Muscle layer of colon (tissue), 2 donors: Measurements from ENCODE around the gene PANK1.
"Not testable (repeated sequence)": the region's sequence is repeated elsewhere in the genome, so short reads cannot be mapped to it uniquely, and the experiment has no call there.

Source experiments
- H3K27ac ChIP-seq: one replicate; pipeline ENCODE4 v1.7.0; 2013; ENCODE audit warnings: low read depth, mild to moderate bottlenecking, low read length, moderate library complexity
- H3K27me3 ChIP-seq, 2 donors: one replicate each; pipeline ENCODE4 v1.7.0; 2013; ENCODE audit warnings: low read length in 2 of 2, mild to moderate bottlenecking in 2 of 2; ENCODE audit not compliant: insufficient read depth in 2 of 2, control insufficient read depth in 1 of 2
- H3K36me3 ChIP-seq: one replicate; pipeline ENCODE4 v1.7.0; 2013; ENCODE audit warnings: mild to moderate bottlenecking, low read length; ENCODE audit not compliant: insufficient read depth
- H3K4me1 ChIP-seq: one replicate; pipeline ENCODE4 v1.7.0; 2013; ENCODE audit warnings: mild to moderate bottlenecking, low read length; ENCODE audit not compliant: insufficient read depth
- H3K4me3 ChIP-seq, 2 donors: one replicate each; pipeline ENCODE4 v1.7.0; 2013; ENCODE audit warnings: low read length in 2 of 2, low read depth in 1 of 2, mild to moderate bottlenecking in 1 of 2, moderate library complexity in 1 of 2
- H3K9ac ChIP-seq: one replicate; pipeline ENCODE4 v1.7.0; 2013; ENCODE audit warnings: low read length
- H3K9me3 ChIP-seq: one replicate; pipeline ENCODE4 v1.7.0; 2013; ENCODE audit warnings: mild to moderate bottlenecking, low read length
- donor health status: abdominal sarcoma.
- donor health status: Adenocarcinoma of cecum.

Gene PANK1

DNA sequence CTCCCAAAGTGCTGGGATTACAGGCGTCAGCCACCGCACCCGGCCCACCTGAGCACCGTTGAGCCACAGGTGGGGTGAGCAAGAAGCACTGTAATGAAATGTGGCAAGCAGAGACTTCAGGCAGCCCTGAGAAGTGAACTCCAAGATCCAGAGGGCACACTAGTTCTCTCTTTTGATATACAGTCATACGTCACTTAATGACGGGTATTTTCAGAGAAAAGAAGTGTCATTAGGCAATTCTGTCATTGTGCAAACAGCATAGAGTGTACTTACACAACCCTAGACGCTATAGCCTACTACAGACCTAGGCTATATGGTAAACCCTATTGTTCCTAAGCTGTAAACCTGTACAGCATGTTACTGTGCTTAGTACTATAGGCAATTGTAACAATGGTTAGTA is 7.9 kb downstream of the PANK1 start:
- no peaks in the 10 kb centered on the region for H3K9me3 ChIP-seq
- H3K27ac ChIP-seq, result no peak overlapping the region
- no peak overlapping the region for H3K4me3 ChIP-seq

DNA sequence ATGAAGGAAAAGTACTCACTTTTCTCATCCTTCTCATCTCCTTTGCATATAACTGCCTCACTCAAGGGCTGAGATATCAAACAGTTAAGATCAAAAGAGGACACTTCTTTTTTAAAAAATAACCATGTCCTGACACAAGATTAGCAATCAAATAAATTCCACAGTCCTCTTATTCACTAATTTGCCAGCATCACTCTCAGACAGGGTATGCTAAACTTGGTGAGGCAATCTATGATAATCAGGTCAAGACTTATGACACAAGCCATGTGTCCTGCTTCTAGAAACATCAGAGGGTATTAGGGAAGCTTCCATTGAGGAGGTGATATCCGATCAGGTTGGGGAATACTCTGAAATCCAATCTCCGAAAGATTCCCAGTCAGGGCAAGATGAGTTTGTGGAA is 10.4 kb downstream of the PANK1 start:
- H3K9ac ChIP-seq, result no peak overlapping the region
- H3K27ac ChIP-seq, result no peak overlapping the region
- no peak overlapping the region for H3K4me3 ChIP-seq

More for the DNA sequence above, 7.9 kb downstream of the PANK1 start:
- Histone ChIP-seq H3K27me3 (no peaks in the 10 kb centered on the region), H3K36me3 (no peaks in the 10 kb centered on the region), H3K9ac (no peak overlapping the region), H3K4me1 (no peaks in the 10 kb centered on the region)

DNA sequence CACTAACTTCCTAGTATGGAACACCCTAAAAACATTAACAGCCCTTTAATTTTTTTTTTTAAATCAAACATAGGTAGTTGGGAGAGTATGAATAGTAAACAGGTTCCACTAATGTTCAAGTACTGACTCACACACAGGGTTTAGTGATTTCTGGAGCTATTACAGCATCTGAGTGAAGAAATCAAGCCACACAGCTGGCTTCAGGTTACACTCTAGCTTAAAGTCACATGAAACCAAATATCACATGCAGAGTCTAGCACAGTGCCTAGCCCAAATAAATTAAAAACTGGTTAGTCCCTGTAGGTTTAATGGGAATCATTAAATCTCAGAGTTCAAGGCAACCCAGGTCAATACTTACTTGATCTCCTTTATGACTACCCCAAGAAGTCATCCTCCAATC is 11.6 kb downstream of the PANK1 start:
- no peak overlapping the region for H3K9ac ChIP-seq
- no peak overlapping the region for H3K27ac ChIP-seq

More for the DNA sequence above, 10.4 kb downstream of the PANK1 start:
- no peaks in the 10 kb centered on the region for H3K27me3 ChIP-seq
- no peaks in the 10 kb centered on the region for H3K36me3 ChIP-seq
- no peaks in the 10 kb centered on the region for H3K9me3 ChIP-seq
- H3K4me1 ChIP-seq, result peaks cover 8% of the 10 kb centered on the region

DNA sequence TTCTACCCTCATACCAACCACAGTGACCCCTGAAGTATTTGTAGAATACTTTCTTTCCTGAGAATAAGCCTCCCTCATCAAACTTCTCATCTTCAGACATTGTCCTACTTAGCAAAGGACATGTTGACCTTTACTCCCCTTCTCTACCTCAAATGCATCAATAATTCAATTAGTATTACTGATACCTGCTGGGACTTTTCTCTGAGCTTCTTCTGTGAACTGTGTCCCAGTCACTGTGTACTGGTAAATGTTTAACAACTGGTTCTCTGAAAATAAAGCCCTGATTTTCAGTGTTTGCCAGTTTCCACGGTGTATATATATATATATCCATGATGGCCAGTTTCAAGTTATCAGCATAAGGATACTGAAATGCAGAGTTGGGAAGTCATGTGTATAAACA is 12.2 kb downstream of the PANK1 start:
- Histone ChIP-seq H3K9ac (no peak overlapping the region), H3K36me3 (no peaks in the 10 kb centered on the region), H3K27me3 (no peaks in the 10 kb centered on the region), H3K4me3 (no peak overlapping the region), H3K9me3 (no peaks in the 10 kb centered on the region), H3K4me1 (peaks cover 8% of the 10 kb centered on the region), H3K27ac (no peak overlapping the region)

More for the DNA sequence above, 11.6 kb downstream of the PANK1 start:
- Histone ChIP-seq H3K4me3 (no peak overlapping the region), H3K36me3 (no peaks in the 10 kb centered on the region), H3K27me3 (no peaks in the 10 kb centered on the region), H3K9me3 (no peaks in the 10 kb centered on the region), H3K4me1 (peaks cover 8% of the 10 kb centered on the region)

DNA sequence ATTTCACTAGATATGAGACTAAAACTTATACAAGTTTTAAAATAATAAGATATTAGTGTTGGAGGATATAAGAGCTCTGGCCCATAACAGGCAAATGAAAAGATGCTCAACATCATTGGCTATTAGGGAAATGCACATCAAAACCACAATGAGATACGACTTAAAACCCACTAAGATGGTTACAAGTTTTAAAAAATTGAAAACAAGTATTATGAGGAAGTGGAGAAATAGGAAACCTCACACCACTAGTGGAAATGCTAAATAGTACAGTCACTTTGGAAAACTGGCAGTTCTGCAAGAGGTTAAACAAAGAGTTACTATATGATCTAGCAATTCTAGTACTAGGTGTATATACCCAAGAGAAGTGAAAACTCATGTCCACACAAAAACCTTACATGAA is 17.2 kb downstream of the PANK1 start:
- Histone ChIP-seq H3K36me3 (no peaks in the 10 kb centered on the region), H3K27ac (no peak overlapping the region), H3K4me1 (peaks cover 8% of the 10 kb centered on the region), H3K4me3 (no peak overlapping the region), H3K27me3 (no peaks in the 10 kb centered on the region), H3K9me3 (no peaks in the 10 kb centered on the region), H3K9ac (no peak overlapping the region)

DNA sequence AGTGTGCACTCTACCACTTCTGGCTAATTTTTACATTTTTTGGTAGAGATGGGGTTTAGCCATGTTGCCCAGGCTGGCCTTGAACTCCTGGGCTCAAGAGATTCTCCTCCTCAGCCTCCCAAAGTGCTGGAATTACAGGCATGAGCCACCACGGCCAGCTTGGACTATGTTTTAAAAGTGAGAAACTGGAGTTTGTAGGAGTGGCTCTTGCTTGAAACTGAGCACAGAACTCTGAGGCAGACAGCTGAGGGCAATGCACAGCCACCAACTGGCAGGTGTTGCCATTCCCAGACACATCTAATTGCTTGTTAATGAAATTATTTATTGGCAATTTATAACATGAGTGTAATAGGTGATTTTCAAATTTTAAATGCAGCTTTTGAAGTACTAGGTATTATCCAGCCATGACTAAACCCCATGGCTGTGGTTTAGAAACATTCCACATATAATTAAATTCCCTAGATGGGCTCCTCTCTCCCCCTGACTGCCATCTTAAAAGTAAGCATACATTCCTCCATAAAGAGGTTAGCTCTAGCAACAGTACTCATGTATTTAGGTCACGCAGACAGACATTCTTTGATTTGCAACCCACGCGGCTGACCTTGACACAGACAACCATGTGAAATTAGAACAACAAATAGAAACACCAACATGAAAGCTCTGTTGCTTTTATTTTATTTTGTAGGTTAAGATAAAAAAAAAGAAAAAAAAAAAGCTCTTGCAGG is 19.8 kb downstream of the PANK1 start:
- no peak overlapping the region for H3K27ac ChIP-seq
- no peak overlapping the region for H3K9ac ChIP-seq
- no peaks in the 10 kb centered on the region for H3K36me3 ChIP-seq
- H3K27me3 ChIP-seq, result no peaks in the 10 kb centered on the region
- no peak overlapping the region for H3K4me3 ChIP-seq
- H3K4me1 ChIP-seq, result no peaks in the 10 kb centered on the region
- no peaks in the 10 kb centered on the region for H3K9me3 ChIP-seq

DNA sequence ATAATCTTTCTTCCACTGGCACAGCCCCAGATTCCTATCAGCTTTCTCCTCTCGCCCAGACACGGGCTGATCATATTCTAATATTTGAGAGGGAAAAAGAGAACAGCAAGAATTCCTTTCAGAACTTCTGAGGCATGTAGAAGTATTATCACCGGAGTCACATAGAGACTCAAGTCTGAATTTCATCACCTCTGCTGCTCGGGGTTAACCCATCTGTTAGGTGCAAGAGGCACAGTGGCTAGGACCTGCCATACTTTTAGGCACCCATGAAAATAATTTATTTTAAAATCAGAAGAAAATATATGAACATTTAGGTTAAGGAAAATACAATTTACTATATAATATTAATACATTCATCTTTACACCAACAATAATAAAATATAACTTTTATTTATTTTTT is 21.0 kb downstream of the PANK1 start:
- no peaks in the 10 kb centered on the region for H3K9me3 ChIP-seq
- no peak overlapping the region for H3K9ac ChIP-seq
- no peak overlapping the region for H3K4me3 ChIP-seq
- no peaks in the 10 kb centered on the region for H3K36me3 ChIP-seq
- no peaks in the 10 kb centered on the region for H3K4me1 ChIP-seq
- no peaks in the 10 kb centered on the region for H3K27me3 ChIP-seq
- H3K27ac ChIP-seq, result no peak overlapping the region

DNA sequence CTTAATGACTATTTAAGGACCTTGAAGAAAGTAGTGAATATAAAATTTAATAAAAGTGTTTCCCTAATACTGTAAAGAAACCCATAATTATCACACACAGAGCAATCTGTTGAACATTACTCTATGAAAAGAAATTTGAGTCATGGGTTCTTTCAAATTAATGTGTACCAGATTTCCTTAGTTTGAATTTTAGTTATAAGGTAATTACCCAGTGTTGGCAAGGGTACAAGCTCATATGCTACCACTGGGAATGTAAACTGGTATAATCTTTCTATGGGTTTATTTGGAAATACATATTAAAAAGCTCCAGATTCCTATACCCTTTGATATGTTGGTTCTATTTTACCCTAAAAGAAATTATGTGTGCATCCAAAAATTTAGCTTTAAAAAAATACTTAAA is 22.9 kb downstream of the PANK1 start:
- no peaks in the 10 kb centered on the region for H3K27me3 ChIP-seq
- no peaks in the 10 kb centered on the region for H3K9me3 ChIP-seq
- no peaks in the 10 kb centered on the region for H3K36me3 ChIP-seq
- H3K4me3 ChIP-seq, result no peak overlapping the region
- H3K4me1 ChIP-seq, result no peaks in the 10 kb centered on the region
- H3K9ac ChIP-seq, result no peak overlapping the region
- no peak overlapping the region for H3K27ac ChIP-seq

DNA sequence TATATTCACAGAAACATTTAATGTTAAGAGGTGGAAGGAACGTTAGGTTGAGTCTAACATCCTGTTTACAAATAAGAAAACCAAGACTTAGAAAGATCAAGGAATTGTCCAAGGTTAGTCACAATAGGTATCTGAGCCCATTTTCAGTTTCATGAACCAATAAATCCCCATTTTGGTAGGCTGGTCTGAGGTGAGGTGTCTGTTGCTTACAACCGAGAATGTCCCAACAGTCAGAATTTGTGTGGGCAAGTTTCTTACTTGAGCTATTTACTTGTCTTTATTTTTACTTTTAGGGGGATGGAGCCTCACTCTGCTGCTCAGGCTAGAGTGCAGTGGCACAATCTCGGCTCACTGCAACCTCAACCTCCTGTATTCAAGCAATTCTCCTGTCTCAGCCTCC is 23.6 kb downstream of the PANK1 start:
- no peaks in the 10 kb centered on the region for H3K27me3 ChIP-seq
- no peak overlapping the region for H3K27ac ChIP-seq
- no peak overlapping the region for H3K4me3 ChIP-seq
- H3K36me3 ChIP-seq, result no peaks in the 10 kb centered on the region
- no peak overlapping the region for H3K9ac ChIP-seq
- H3K9me3 ChIP-seq, result no peaks in the 10 kb centered on the region
- no peaks in the 10 kb centered on the region for H3K4me1 ChIP-seq

DNA sequence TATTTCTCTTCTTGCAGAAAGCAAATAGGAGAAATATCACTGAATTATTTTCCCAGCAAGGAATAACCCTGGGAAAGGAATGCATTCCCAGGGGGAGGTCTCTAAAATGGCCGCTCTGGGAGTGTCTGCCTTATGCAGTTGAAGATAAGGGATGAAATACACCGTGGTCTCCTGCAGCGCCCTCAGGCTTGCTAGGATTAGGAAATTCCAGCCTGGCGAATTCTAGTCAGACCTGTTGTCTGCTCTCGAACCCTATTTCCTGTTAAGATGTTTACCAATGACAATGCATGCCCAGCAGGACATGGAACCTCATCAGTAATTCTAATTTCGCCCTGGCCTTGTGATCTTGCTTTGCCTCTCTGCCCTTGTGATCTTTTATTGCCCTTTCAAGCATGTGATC is 24.7 kb downstream of the PANK1 start:
- H3K27me3 ChIP-seq, H3K9ac ChIP-seq, H3K27ac ChIP-seq, H3K9me3 ChIP-seq, H3K4me1 ChIP-seq, H3K4me3 ChIP-seq, H3K36me3 ChIP-seq: not testable (repeated sequence)

DNA sequence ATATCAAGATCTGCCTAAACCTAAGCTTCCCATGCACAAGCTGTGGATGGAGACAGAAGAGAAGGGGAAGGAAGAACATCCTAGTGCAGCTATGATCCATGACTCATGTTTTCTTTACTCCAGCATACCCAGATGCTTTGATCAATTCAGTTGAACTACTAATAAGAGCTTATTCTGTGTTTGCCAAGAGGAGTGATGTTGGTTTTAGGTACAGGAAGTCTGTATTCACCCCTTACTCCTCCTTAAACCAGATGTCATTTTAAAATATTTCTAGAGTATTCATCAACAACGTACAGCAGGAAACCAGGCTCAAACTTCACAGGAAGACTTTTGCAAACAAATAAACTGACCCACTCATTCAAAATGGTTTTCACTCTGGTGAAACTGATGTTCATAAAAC is 29.2 kb downstream of the PANK1 start:
- Histone ChIP-seq H3K4me3 (no peak overlapping the region), H3K9me3 (no peaks in the 10 kb centered on the region), H3K27me3 (no peaks in the 10 kb centered on the region), H3K27ac (no peak overlapping the region), H3K36me3 (no peaks in the 10 kb centered on the region), H3K9ac (no peak overlapping the region), H3K4me1 (no peaks in the 10 kb centered on the region)

DNA sequence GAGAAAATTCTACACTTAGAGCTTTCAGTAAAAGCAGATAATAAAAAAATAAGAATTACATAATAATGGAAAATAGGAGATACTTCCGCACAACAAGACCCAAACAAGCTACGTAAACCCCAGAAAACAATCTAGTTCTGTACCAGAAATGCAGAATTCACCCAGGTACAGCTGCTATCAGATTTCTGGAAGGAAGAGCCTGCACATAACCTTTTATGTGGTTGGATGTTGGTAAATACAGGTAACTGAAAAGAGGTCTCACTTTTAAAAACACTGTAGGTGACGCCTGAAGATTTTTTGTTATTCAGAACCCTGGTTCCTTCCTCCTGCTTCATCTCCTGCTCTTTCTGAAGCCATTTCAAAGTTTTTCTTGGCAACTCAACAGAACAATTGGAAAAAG is 29.9 kb downstream of the PANK1 start:
- no peak overlapping the region for H3K4me3 ChIP-seq
- H3K9me3 ChIP-seq, result no peaks in the 10 kb centered on the region
- H3K36me3 ChIP-seq, result no peaks in the 10 kb centered on the region

More for the DNA sequence above, 29.9 kb downstream of the PANK1 start:
- Histone ChIP-seq H3K27ac (no peak overlapping the region), H3K9ac (no peak overlapping the region), H3K27me3 (no peaks in the 10 kb centered on the region), H3K4me1 (no peaks in the 10 kb centered on the region)
